ENCODE data around the gene SAV1. TPM values are rescaled to one million over a fixed set of nuclear protein-coding genes. Genes with fewer than 3 reads are reported as not detected.

Gene SAV1
- total RNA-seq, 6 experiments from 2014 or later, result 23.3 to 32.6 (median 30.5) TPM

DNA sequence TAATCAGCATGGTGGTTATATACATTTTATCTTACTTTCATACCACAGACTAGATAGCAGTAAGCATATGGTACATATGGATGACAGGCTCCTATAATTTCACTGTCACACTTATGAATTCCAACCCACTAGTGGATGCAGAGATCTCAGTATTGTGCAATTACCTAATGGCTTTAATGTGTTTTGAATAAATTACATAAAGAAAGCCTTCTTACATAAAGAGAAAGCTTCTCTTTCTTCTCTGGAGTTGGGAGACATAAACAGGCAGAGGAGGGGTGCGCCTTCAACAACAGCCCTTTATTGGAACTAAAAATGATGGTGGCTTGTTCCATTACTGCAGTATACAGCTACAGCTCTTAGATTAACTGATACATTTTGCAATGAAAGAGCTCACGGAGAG lies 52.6 kb downstream of the SAV1 start:
- Mint-ChIP-seq H3K4me3 (no peak overlapping the region), H3K36me3 (ENCODE audit: low read depth) (no peaks in the 10 kb centered on the region), H3K4me1 (ENCODE audit: low read depth) (peaks cover 12% of the 10 kb centered on the region), H3K27me3 (ENCODE audit: insufficient read depth) (no peaks in the 10 kb centered on the region), H3K9me3 (no peaks in the 10 kb centered on the region), H3K27ac (no peak overlapping the region)
- no peak for DNase-seq
- TF ChIP-seq CTCF (IDR thresholded peaks at IDR 0.05), result no peak

GRCh38 chr14:50615056-50615455 lies 53.0 kb downstream of the SAV1 start:
- H3K27me3 Mint-ChIP-seq (ENCODE audit: insufficient read depth), result no peaks in the 10 kb centered on the region; the same call in 1 of the 2 replicates
- no peak for TF ChIP-seq CTCF (IDR thresholded peaks at IDR 0.05)
- H3K4me1 Mint-ChIP-seq (ENCODE audit: low read depth), result peaks cover 7% of the 10 kb centered on the region
- DNase-seq, result no peak
- no peak overlapping the region for H3K27ac Mint-ChIP-seq
- H3K9me3 Mint-ChIP-seq, result no peaks in the 10 kb centered on the region
- no peak overlapping the region for H3K4me3 Mint-ChIP-seq
- no peaks in the 10 kb centered on the region for H3K36me3 Mint-ChIP-seq (ENCODE audit: low read depth)

GRCh38 chr14:50612806-50613205 lies 55.3 kb downstream of the SAV1 start:
- no peaks in the 10 kb centered on the region for H3K4me1 Mint-ChIP-seq (ENCODE audit: low read depth)
- no peaks in the 10 kb centered on the region for H3K9me3 Mint-ChIP-seq
- TF ChIP-seq CTCF (IDR thresholded peaks at IDR 0.05), result no peak
- H3K27me3 Mint-ChIP-seq (ENCODE audit: insufficient read depth), result no peaks in the 10 kb centered on the region; the same call in 1 of the 2 replicates
- no peaks in the 10 kb centered on the region for H3K36me3 Mint-ChIP-seq (ENCODE audit: low read depth)
- H3K27ac Mint-ChIP-seq, result no peak overlapping the region
- no peak overlapping the region for H3K4me3 Mint-ChIP-seq
- no peak for DNase-seq

GRCh38 chr14:50610465-50610864 lies 57.6 kb downstream of the SAV1 start:
- Mint-ChIP-seq H3K36me3 (ENCODE audit: low read depth) (no peaks in the 10 kb centered on the region), H3K4me1 (ENCODE audit: low read depth) (no peaks in the 10 kb centered on the region; the same call in 1 of the 2 replicates), H3K27ac (no peak overlapping the region), H3K4me3 (no peak overlapping the region), H3K9me3 (no peaks in the 10 kb centered on the region), H3K27me3 (ENCODE audit: insufficient read depth) (no peaks in the 10 kb centered on the region; the same call in 1 of the 2 replicates)
- TF ChIP-seq CTCF (IDR thresholded peaks at IDR 0.05), result no peak
- DNase-seq, result no peak

DNA sequence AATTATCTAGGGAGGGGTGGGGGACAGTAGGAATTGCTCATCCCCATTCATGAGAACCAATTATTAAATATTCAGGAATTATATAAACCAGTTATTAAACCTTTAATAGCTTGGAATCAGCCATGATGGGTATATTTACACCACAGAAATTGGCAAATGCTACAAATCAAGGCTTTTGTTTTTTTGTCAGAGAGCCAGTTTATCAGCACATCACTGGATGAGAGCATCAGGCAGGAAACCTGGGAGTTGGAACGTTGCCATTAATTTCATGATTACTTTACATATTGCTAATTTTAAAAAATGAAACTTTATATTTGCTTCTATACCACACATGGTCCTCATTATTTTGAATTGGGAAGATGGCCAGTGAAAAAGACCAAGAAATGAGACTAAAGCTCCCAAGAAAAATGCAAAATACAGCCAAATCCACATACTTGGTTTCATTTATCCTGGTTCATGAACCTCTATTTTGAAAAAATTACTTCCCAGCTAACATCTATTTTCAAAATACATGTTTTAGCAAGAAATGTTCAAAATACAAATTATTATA lies 59.7 kb downstream of the SAV1 start:
- Mint-ChIP-seq H3K9me3 (no peaks in the 10 kb centered on the region), H3K27ac (no peak overlapping the region), H3K36me3 (ENCODE audit: low read depth) (no peaks in the 10 kb centered on the region), H3K4me1 (ENCODE audit: low read depth) (peaks cover 4% of the 10 kb centered on the region), H3K27me3 (ENCODE audit: insufficient read depth) (no peaks in the 10 kb centered on the region; the same call in 1 of the 2 replicates), H3K4me3 (no peak overlapping the region)
- DNase-seq, result no peak
- no peak for TF ChIP-seq CTCF (IDR thresholded peaks at IDR 0.05)

Measured in HFFc6 (cell line).